Right atrium auricular region (tissue), 2 donors: ENCODE results near the gene HELZ2. TPM values are rescaled to one million over a fixed set of nuclear protein-coding genes. Genes with fewer than 3 reads are reported as not detected.

Experiments
- DNase-seq: peaks from one replicate; pipeline ENCODE4 v3.0.0-alpha.2; 2019; ENCODE audit warnings: low spot score
- H3K27ac ChIP-seq, 2 donors: fragments of 200-600 bp; sonication (generic); 1 replicate in 1 of 2; 2 replicates in 1 of 2; pipeline ENCODE4 v1.5.1; 2016 to 2019
- H3K27me3 ChIP-seq, 2 donors: fragments of 200-600 bp; sonication (generic); one replicate each; pipeline versions ENCODE4 v1.5.1 to v1.6.0; 2017 to 2019
- H3K36me3 ChIP-seq: fragments of 200-600 bp; sonication (generic); one replicate; pipeline ENCODE4 v1.5.1; 2016
- H3K4me1 ChIP-seq, 2 donors: fragments of 200-600 bp; sonication (generic); one replicate each; pipeline versions ENCODE4 v1.5.1 to v1.6.0; 2017 to 2019
- H3K4me3 ChIP-seq, 2 donors: fragments of 200-600 bp; sonication (generic); 1 replicate in 1 of 2; 2 replicates in 1 of 2; pipeline ENCODE4 v1.5.1; 2017 to 2019; ENCODE audit warnings: mild to moderate bottlenecking in 1 of 2, moderate library complexity in 1 of 2
- H3K9me3 ChIP-seq, 2 donors: fragments of 200-600 bp; sonication (generic); one replicate each; pipeline ENCODE4 v1.5.1; 2019
- CTCF ChIP-seq, 2 donors: fragments of 200-600 bp; sonication (generic); IDR thresholded peaks; one replicate each; pipeline ENCODE4 v1.5.1; 2019; ENCODE audit warnings: antibody characterized with exemption in 2 of 2
- total RNA-seq, 2 donors: library from RNA; depleted of rRNA; stranded (reverse); fragments of >200 nt; gene quantifications; one replicate each; pipeline ENCODE4 v1.1.0, GENCODE V29; 2016

Gene HELZ2
- total RNA-seq, 2 donors from 2014 or later = 12.5 to 21.5 TPM

DNA sequence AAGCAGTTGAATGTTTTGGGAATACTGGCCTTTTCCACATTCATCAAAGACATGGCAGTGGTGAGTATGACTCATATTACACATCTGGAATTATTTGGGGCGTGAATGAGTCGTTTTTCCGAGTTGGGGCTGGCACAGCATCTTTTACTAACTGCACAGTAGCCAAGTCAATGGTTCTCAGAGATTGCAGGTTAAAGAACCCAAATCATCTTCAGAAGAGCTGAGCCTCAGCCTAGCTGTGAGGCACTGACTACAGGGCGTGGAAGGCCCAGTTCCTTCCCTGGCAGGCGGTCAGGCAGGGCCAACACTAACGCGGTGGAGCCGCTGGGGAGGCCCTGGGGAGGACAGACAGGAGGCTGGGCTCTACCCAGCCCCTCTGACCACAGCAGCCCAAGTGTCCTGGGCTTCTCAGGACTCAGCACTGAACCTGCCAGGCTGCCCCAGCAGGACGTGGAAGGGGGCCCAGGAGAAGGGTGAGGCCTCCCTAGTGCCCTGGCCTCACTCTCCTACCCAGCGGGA, 20.1 kb upstream of the HELZ2 start:
- Histone ChIP-seq H3K9me3 (no peaks in the 10 kb centered on the region), H3K36me3 (peaks cover 58% of the 10 kb centered on the region), H3K27ac (no peak overlapping the region), H3K27me3 (no peaks in the 10 kb centered on the region), H3K4me3 (no peak overlapping the region), H3K4me1 (no peaks in the 10 kb centered on the region)
- no peak for DNase-seq
- TF ChIP-seq CTCF (IDR thresholded peaks at IDR 0.05) = no peak

GRCh38 chr20:63592661-63593060, 18.6 kb upstream of the HELZ2 start:
- no peak for TF ChIP-seq CTCF (IDR thresholded peaks at IDR 0.05)
- no peaks in the 10 kb centered on the region for H3K27me3 ChIP-seq
- no peak for DNase-seq
- H3K4me1 ChIP-seq = no peaks in the 10 kb centered on the region
- no peak overlapping the region for H3K4me3 ChIP-seq
- no peak overlapping the region for H3K27ac ChIP-seq
- H3K36me3 ChIP-seq = peaks cover 51% of the 10 kb centered on the region
- H3K9me3 ChIP-seq = no peaks in the 10 kb centered on the region

GRCh38 chr20:63591786-63592355, 17.8 kb upstream of the HELZ2 start:
- TF ChIP-seq CTCF (IDR thresholded peaks at IDR 0.05) = no peak
- no peaks in the 10 kb centered on the region for H3K4me1 ChIP-seq
- H3K4me3 ChIP-seq = no peak overlapping the region
- no peak for DNase-seq
- no peaks in the 10 kb centered on the region for H3K27me3 ChIP-seq
- no peak overlapping the region for H3K27ac ChIP-seq
- peaks cover 51% of the 10 kb centered on the region for H3K36me3 ChIP-seq
- no peaks in the 10 kb centered on the region for H3K9me3 ChIP-seq

- H3K9me3 ChIP-seq = no peaks in the 10 kb centered on the region
- no peak for TF ChIP-seq CTCF (IDR thresholded peaks at IDR 0.05)
- DNase-seq = no peak
- peaks cover 51% of the 10 kb centered on the region for H3K36me3 ChIP-seq
- H3K27me3 ChIP-seq = no peaks in the 10 kb centered on the region
- no peak overlapping the region for H3K27ac ChIP-seq
- H3K4me3 ChIP-seq = no peak overlapping the region
- H3K4me1 ChIP-seq = no peaks in the 10 kb centered on the region
These were observed 17.1 kb upstream of the HELZ2 start for GRCh38 chr20:63591147-63591533.

- no peaks in the 10 kb centered on the region for H3K4me1 ChIP-seq
- no peaks in the 10 kb centered on the region for H3K27me3 ChIP-seq
- no peak overlapping the region for H3K4me3 ChIP-seq
- DNase-seq = no peak
- H3K9me3 ChIP-seq = no peaks in the 10 kb centered on the region
- no peak overlapping the region for H3K27ac ChIP-seq
- no peak for TF ChIP-seq CTCF (IDR thresholded peaks at IDR 0.05)
- H3K36me3 ChIP-seq = peaks cover 48% of the 10 kb centered on the region
These were observed 16.4 kb upstream of the HELZ2 start for GRCh38 chr20:63590218-63591146.
